Right renal cortex interstitium (tissue), 3 donors: ENCODE data around the gene FOXR1. TPM values are rescaled to one million over a fixed set of nuclear protein-coding genes. Genes with fewer than 3 reads are reported as not detected.
"Not testable (repeated sequence)": the region's sequence is repeated elsewhere in the genome, so short reads cannot be mapped to it uniquely, and the experiment has no call there.

ENCODE experiments used
- DNase-seq, 3 donors: peaks; one replicate each; pipeline ENCODE4 v3.0.0-alpha.2; 2013; ENCODE audit warnings: low read depth in 3 of 3, low spot score in 2 of 3
- polyA plus RNA-seq, 3 donors: library from polyadenylated mRNA; unstranded; fragments of 120-200 nt; gene quantifications; one replicate each; pipeline ENCODE4 v1.2.1, GENCODE V29; 2013; ENCODE audit not compliant: insufficient read length in 3 of 3

The FOXR1 gene
- polyA plus RNA-seq, 3 donors = not detected

- not testable (repeated sequence) for DNase-seq
These were observed 20.0 kb downstream of the FOXR1 start for GRCh38 chr11:118991486-118992038.

DNA sequence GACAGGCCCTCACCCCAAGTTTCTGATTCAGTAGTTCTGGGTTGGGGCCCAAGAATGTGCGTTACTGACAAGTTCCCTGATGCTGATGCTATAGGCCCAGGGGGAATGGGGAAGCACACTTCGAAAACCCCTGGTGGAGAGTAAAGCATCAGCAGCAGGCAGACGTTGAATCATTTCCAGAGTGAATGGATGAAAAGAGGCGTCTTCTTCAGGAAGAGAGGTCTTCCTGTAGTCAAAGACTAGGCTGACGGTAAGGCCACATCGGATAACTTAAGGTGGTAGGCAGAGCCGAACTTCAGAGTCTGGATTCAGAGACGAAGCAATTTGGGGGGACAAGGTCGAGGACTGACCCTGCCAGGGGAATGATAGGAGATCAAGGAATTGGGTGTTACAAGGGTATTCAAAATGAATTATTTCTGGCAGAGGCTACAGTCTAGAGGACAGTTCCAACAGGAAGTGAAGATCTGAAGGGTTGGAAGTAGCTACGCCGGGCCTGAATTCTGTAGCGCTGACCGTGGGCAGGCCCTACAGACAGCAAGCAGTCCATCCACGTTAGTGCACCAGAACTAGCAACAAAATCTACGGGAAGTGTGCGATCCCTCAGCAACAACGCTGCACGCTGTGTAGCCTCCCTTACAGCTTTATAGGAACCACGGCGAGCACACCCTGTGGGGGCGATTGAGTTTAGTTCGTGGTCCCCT, 25.5 kb downstream of the FOXR1 start:
- DNase-seq = no peak

GRCh38 chr11:118997627-118998387, 26.2 kb downstream of the FOXR1 start, which contains the start of gene CENATAC:
TSS of gene CENATAC (plus strand) at chr11:118998138. CDS start at chr11:118998198, 60 bp downstream.
- peak; percentile 65 to 79 (median 77) for DNase-seq

- DNase-seq = no peak
These were observed 26.8 kb downstream of the FOXR1 start for GRCh38 chr11:118998388-118998717.

DNA sequence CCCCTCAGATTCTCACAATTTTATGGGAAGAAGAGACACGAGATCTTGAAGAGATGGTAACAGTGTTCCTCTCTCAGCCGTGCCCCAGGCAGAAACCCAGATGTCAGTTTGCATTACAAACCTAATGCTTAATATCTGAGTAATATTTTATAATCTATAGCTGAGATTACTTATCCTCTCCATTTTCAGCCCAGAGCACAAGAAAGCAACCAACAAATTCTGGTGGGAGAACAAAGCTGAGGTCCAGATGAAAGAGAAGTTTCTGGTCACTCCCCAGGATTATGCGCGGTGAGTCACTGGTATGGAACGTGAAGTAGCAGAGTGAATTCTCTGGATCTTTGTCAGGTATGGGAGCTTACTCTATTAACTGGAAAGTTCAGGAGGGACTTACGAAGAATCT, 27.3 kb downstream of the FOXR1 start:
- no peak for DNase-seq

DNA sequence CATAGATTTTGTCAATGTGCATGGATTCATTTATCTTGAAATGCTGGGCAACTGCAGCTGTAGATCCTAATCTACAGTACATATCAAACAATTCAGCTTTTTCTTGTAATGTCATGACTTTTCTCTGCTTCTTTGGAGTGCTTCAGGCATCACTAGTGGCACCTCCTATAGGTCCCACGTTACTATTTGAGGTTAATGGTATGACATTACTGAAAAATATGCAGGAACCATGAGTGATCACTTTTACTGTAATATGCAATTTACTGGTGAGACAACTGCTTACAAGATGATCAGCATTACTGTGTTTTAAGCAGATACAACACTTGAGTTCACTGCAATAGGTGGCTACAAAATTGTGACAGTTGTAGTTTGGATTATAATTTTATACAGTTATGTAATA, 29.3 kb downstream of the FOXR1 start:
- DNase-seq = no peak

- DNase-seq = no peak
These were observed 35.1 kb downstream of the FOXR1 start for GRCh38 chr11:119006656-119007055.

DNA sequence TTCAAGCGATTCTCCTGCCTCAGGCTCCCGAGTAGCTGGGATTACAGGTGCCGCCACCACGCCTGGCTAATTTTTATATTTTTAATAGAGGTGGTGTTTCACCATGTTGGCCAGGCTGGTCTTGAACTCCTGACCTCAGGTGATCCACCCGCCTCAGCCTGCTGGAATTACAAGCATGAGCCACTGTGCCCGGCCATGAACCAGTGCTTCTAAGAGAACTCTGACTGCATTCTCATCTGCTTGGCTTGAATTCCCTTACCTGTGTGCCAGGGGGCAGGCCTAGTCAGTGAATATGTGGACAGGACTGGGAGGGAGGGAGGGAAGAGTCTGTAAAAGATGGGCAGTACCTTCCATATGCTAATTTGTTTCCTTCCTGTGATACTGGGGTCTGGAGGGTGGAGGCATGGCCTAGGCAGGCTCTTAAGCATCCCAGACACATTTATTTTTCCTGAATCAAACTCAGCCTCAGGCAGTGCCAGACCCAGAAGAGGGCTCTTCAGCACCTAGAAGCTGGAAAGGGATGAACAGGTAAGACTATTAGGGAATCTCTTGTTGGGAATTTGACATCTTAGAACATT, 40.0 kb downstream of the FOXR1 start:
- DNase-seq = no peak

- DNase-seq = no peak
These were observed 41.1 kb downstream of the FOXR1 start for GRCh38 chr11:119012629-119013170.

DNA sequence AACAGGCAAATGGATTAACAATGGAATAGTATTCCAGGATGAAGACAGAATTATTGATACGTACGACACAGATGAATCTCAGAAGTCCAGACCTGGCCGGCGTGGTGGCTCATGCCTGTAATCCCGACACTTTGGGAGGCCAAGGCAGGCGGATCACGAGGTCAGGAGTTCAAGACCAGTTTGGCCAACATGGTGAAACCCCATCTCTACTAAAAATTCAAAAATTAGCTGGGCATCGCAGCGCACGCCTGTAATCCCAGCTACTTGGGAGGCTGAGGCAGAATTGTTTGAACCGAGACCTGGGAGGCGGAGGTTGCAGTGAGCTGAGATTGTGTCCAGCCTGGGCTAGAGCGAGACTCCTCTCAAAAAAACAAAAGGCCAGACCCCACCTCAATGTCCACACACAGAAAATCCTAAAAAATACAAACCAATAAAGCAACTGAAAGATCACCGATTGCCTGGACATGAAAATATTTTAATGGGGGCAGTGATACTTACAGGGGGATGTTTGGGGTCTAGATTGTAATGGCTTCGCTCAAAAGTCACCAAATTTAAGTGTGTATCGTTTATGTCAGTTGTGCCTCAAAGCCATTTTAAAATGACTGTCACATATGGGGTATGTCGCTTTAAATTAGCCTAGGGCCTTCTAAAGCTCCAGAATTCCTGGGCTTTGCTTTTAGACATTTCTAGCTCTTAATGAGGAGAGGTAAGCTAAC, 42.8 kb downstream of the FOXR1 start:
- DNase-seq = no peak

DNA sequence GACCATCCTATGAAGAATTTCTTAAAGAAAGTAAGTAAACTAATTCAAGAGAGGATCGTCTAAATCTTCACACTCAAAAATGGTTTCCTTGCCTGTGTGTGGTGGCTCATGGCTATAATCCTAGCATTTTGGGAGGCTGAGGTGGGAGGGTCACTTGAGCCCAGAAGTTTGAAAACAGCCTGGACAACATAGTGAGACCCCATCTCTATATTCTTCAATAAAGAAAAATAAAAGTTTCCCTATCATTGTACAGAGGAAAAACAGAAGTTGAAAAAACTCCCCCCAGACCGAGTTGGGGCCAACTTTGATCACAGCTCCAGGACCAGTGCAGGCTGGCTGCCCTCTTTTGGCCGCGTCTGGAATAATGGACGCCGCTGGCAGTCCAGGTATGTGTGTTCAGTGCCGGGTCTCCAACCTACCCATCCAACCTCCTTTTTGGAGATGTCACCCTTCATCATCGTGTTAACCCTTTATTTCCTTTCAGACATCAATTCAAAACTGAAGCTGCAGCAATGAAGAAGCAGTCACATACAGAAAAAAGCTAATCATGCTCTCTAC, 43.6 kb downstream of the FOXR1 start:
- no peak for DNase-seq

GRCh38 chr11:119016216-119017009, 44.9 kb downstream of the FOXR1 start:
- DNase-seq = no peak

DNA sequence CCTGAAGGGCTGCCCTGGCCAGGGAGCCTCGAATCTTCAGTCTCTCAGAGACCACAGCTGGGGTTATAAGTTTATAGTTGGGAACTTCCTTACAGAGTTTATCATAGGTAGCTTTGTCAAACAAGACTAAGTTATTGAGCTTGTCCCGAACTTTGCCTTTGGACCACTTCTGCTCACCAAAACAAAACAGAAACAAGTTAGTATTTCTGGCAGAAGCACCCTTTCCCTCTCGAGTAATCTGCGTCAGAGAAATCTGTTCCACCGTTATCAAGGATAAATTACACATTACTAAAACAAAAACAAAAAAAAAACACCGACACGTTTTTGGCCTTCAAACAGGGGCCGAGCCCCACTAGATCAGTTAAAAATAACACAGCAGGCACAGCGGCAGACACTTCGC, 45.8 kb downstream of the FOXR1 start:
- DNase-seq = not testable (repeated sequence)

DNA sequence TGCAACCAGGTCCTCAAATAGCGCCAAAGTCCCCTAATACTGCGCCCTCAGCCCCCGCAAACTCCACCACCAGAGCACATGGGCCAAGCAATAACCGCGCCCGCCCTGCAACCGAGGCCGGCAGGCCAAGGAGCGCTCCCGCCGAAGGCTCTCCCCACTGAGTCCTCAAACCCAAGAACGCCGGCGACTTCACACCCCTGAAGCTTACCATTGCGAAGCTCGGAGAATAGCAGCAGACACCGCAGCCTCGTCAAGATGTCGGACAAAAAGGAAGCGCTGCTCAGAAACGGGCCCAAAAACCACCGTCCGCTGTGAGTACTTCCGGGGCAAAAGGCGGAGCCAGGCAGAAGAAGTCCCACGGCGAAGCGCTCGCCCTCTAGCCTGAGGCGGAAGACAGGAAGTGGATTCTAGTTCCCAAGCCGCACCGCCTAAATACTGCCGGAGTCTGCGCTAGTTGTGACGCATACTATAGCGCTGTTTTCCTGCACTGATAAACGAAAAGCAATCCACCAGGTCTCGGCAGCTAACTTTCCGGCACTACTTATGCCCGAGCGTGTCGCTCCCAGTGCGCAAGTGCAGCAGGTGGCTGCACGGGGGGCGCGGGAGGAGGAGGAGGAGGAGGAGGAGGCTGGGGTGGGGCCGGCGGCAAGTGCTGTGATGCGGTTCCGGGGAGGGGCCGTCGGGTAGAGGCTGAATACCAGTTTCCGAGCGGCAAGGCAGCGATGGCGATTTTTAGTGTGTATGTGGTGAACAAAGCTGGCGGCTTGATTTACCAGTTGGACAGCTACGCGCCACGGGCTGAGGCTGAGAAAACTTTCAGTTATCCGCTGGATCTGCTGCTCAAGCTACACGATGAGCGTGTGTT, 46.7 kb downstream of the FOXR1 start, which contains the start of the genes RPS25 and TRAPPC4:
Gene RPS25 (minus strand): TSS at position 270 of the 865 bp plus-strand sequence. CDS start 59 bp downstream, at position 211.
Gene TRAPPC4 (plus strand): TSS at position 693 of the 865 bp plus-strand sequence. CDS start 30 bp downstream, at position 723.
- DNase-seq = peak; percentile 93 to 96 (median 94)

GRCh38 chr11:119019996-119020395, 48.4 kb downstream of the FOXR1 start:
- no peak for DNase-seq

- DNase-seq = no peak
These were observed 50.1 kb downstream of the FOXR1 start for GRCh38 chr11:119021631-119022030.

GRCh38 chr11:119023741-119024140, 52.2 kb downstream of the FOXR1 start:
- no peak for DNase-seq

DNA sequence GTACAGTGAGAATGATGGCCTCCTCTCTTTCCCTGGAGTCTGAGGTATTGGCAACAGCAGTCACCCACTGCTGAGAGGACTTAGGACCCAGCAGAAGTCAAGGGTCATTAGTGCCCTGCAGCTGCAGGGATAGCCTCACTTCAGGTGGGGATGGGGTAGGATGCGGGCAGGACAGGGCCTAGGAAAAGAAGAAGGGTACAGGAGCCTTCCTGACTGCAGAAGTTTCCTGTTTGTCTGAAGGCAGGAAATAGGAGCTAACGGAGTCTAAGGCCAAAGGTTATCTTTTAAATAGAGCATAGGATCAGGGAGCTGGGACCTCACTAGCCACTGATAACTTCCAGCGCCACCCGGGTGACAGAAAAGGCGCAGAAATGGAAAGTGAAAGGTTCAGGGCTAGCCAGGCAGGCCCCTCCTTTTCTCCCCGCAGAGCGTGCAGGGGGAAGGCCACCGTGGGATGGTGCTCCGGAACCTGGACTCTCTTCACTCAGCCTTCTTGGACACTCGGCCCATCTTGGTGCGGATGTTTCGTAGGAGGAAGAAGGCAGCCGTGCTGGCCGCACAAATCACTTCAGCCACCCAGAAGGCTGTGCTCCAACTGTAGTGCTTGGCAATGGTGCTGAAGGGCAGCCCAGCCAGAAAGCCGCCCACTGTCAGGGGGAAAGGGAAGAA, 53.0 kb downstream of the FOXR1 start:
- no peak for DNase-seq
